Effector memory CD8-positive, alpha-beta T cell (primary cell): ENCODE results near the gene GMPS.

ENCODE experiments used
- ATAC-seq: fragments of 150-1000 bp; cut with Tn5 transposase; replicated peaks from 2 replicates; pipeline ENCODE4 v1.10.0; 2021; ENCODE audit warnings: mild to moderate bottlenecking, moderate library complexity
- DNase-seq, 3 experiments: peaks; one replicate each; pipeline ENCODE4 v3.0.0; 2021
- H3K27ac Mint-ChIP-seq, 2 donors: one replicate each; pipeline ENCODE4 v1.8.0; 2022; ENCODE audit warnings: mild to moderate bottlenecking in 2 of 2, mixed read lengths in 2 of 2, moderate library complexity in 2 of 2
- H3K27me3 Mint-ChIP-seq, 2 donors: one replicate each; pipeline ENCODE4 v1.8.0; 2022; ENCODE audit warnings: mixed read lengths in 2 of 2
- H3K36me3 Mint-ChIP-seq: one replicate; pipeline ENCODE4 v1.8.0; 2022; ENCODE audit warnings: mild to moderate bottlenecking, moderate library complexity, mixed read lengths; ENCODE audit not compliant: insufficient read depth
- H3K4me1 Mint-ChIP-seq, 2 donors: one replicate each; pipeline ENCODE4 v1.8.0; 2022; ENCODE audit warnings: low read depth in 2 of 2, mixed read lengths in 2 of 2
- H3K4me3 Mint-ChIP-seq, 2 donors: one replicate each; pipeline ENCODE4 v1.8.0; 2022; ENCODE audit warnings: mild to moderate bottlenecking in 2 of 2, mixed read lengths in 2 of 2, moderate library complexity in 2 of 2
- H3K9me3 Mint-ChIP-seq, 2 donors: one replicate each; pipeline ENCODE4 v1.8.0; 2022; ENCODE audit warnings: mixed read lengths in 2 of 2

GMPS gene

GRCh38 chr3:155970398-155970797 is 99.9 kb downstream of the GMPS start:
- H3K4me3 Mint-ChIP-seq: no peak overlapping the region
- no peaks in the 10 kb centered on the region for H3K27me3 Mint-ChIP-seq
- no peak overlapping the region for H3K27ac Mint-ChIP-seq
- no peak for DNase-seq
- no peaks in the 10 kb centered on the region for H3K36me3 Mint-ChIP-seq
- H3K9me3 Mint-ChIP-seq: no peaks in the 10 kb centered on the region
- no peaks in the 10 kb centered on the region for H3K4me1 Mint-ChIP-seq
- ATAC-seq: no peak

DNA sequence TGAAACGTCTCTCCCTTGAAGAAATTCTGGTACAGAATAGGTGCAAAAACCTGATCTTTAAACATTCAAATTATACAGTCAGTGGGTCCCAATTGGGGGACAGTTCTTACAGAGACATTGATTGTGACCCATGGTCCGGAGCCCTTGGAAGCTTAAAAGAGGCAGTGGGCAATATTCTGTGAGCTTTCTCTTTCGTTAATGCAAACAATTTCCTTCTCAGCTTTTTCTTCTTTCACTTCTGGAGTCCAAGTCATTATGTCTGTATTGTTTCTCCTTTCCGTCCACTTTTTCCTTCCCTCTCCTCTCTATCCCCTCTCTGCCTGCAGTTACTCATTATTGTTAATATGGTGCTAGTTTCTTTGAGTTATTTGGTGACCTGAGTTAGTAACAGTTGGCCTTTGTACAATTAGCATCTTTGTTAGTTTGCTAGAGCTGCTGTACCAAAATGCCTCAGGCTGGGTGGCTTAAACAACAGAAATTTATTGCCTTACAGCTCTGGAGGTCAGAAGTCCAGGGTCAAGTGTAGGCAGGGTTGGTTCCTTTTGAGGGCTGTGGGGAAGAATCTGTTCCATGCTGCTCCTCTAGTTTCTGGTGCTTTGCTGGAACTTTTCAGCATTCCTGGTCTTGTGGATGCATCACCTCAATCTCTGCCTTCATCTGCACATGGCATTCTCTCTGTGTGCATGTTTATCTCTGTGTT is 102.6 kb downstream of the GMPS start:
- Mint-ChIP-seq H3K4me1 (no peaks in the 10 kb centered on the region), H3K36me3 (no peaks in the 10 kb centered on the region), H3K9me3 (no peaks in the 10 kb centered on the region), H3K4me3 (no peak overlapping the region), H3K27ac (no peak overlapping the region), H3K27me3 (no peaks in the 10 kb centered on the region)
- ATAC-seq (no peak), DNase-seq (no peak)

DNA sequence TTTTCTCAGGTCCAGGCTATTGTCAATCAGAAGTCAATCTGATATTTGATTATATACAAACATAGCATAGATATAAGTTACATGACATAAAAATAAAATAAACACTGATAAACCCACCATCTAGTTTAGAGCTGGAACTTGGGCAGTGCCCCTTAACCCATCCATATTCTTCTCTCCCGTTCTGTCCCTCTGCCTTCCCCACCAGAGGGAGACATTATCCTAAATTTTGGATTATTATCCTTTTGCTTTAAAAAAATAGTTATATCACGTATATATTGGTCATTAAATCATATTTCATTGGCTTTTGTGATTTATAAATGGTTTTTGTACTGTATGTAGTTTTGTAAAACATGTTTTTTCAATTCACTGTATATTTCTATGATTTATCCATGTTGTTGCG is 107.9 kb downstream of the GMPS start:
- peaks cover under 1 to 1% of the 10 kb centered on the region in 2 donors for H3K27me3 Mint-ChIP-seq
- no peaks in the 10 kb centered on the region for H3K4me1 Mint-ChIP-seq
- H3K27ac Mint-ChIP-seq: no peak overlapping the region
- DNase-seq: no peak
- no peak overlapping the region for H3K4me3 Mint-ChIP-seq
- ATAC-seq: no peak
- H3K36me3 Mint-ChIP-seq: no peaks in the 10 kb centered on the region
- H3K9me3 Mint-ChIP-seq: no peaks in the 10 kb centered on the region

- Mint-ChIP-seq H3K9me3 (no peaks in the 10 kb centered on the region), H3K4me3 (no peak overlapping the region), H3K4me1 (no peaks in the 10 kb centered on the region), H3K36me3 (no peaks in the 10 kb centered on the region), H3K27me3 (peaks cover 5 to 7% of the 10 kb centered on the region in 2 donors), H3K27ac (no peak overlapping the region)
- DNase-seq: no peak
- no peak for ATAC-seq
Measured at GRCh38 chr3:155979746-155980145, 109.3 kb downstream of the GMPS start.

DNA sequence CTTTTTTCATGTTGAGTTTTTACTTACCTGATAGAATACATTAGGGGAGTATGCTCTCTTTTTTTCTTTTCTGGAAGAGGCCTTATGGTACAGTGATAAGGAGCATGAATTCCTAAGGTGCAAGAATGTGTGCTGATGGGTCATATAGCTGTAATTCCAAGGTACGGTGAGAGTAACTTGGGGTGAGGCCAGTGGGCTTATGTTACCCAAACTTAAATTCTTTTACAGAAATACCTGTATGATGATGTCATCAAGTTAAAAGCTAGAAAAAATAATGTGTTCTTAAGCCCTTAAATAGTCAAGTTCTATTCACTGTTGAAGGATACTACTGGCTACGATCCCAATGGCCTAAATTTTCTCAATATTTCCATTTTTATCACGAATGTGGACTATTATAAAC is 111.2 kb downstream of the GMPS start:
- Mint-ChIP-seq H3K27ac (no peak overlapping the region), H3K4me3 (no peak overlapping the region), H3K4me1 (no peaks in the 10 kb centered on the region), H3K36me3 (no peaks in the 10 kb centered on the region), H3K9me3 (no peaks in the 10 kb centered on the region), H3K27me3 (peaks cover 5 to 15% of the 10 kb centered on the region in 2 donors)
- no peak for ATAC-seq
- no peak for DNase-seq

GRCh38 chr3:155983834-155984474 is 113.5 kb downstream of the GMPS start:
- ATAC-seq: no peak
- Mint-ChIP-seq H3K9me3 (no peaks in the 10 kb centered on the region), H3K27me3 (peaks cover 10 to 24% of the 10 kb centered on the region in 2 donors), H3K4me1 (peaks cover 0 to 1% of the 10 kb centered on the region in 2 donors), H3K27ac (no peak overlapping the region), H3K4me3 (no peak overlapping the region), H3K36me3 (no peaks in the 10 kb centered on the region)
- no peak for DNase-seq

- ATAC-seq (no peak), DNase-seq (no peak)
- H3K27me3 Mint-ChIP-seq: peaks cover 10 to 24% of the 10 kb centered on the region in 2 donors
- H3K36me3 Mint-ChIP-seq: no peaks in the 10 kb centered on the region
- no peaks in the 10 kb centered on the region for H3K9me3 Mint-ChIP-seq
- H3K27ac Mint-ChIP-seq: no peak overlapping the region
- no peak overlapping the region for H3K4me3 Mint-ChIP-seq
- peaks cover 0 to 1% of the 10 kb centered on the region in 2 donors for H3K4me1 Mint-ChIP-seq
Measured at GRCh38 chr3:155984791-155985417, 114.5 kb downstream of the GMPS start.

- ATAC-seq: no peak
- Mint-ChIP-seq H3K36me3 (no peaks in the 10 kb centered on the region), H3K27ac (no peak overlapping the region), H3K4me1 (peaks cover 0 to 1% of the 10 kb centered on the region in 2 donors), H3K27me3 (peaks cover 10 to 26% of the 10 kb centered on the region in 2 donors), H3K4me3 (no peak overlapping the region), H3K9me3 (no peaks in the 10 kb centered on the region)
- no peak for DNase-seq
Measured at GRCh38 chr3:155989536-155989935, 119.1 kb downstream of the GMPS start.

DNA sequence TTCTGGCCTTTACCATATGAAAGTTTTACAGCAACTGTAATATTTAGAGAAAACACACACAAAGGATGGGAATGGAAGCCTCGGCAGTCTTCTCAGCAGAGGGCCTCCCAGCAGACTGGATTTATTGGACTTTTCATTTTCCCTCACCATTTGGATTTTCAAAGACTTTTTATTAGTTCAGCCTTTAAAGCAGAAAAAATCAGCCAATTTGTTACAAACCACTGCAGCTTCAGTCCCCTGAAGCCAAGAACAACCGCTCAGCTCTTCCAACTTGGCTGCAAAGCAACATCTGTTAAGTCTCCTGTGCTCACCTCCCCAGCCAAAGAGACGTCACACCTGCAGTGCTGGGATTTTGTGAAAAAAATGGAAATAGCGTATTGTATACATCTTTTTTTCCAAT is 120.8 kb downstream of the GMPS start:
- Mint-ChIP-seq H3K9me3 (no peaks in the 10 kb centered on the region), H3K36me3 (no peaks in the 10 kb centered on the region), H3K4me1 (peaks cover 0 to 3% of the 10 kb centered on the region in 2 donors), H3K27ac (no peak overlapping the region), H3K27me3 (peaks cover 11 to 24% of the 10 kb centered on the region in 2 donors), H3K4me3 (no peak overlapping the region)
- DNase-seq (no peak), ATAC-seq (no peak)

- Mint-ChIP-seq H3K27ac (no peak overlapping the region), H3K36me3 (no peaks in the 10 kb centered on the region), H3K27me3 (peaks cover 11 to 20% of the 10 kb centered on the region in 2 donors), H3K4me1 (peaks cover 0 to 3% of the 10 kb centered on the region in 2 donors), H3K9me3 (no peaks in the 10 kb centered on the region), H3K4me3 (no peak overlapping the region)
- no peak for DNase-seq
- no peak for ATAC-seq
Measured at GRCh38 chr3:155991847-155992246, 121.4 kb downstream of the GMPS start.
